Type B pancreatic cell (in vitro differentiated cells): ENCODE measurements around the gene GOLGA6L24. TPM values are rescaled to one million over a fixed set of nuclear protein-coding genes. Genes with fewer than 3 reads are reported as not detected.
"Not testable (repeated sequence)": the region's sequence is repeated elsewhere in the genome, so short reads cannot be mapped to it uniquely, and the experiment has no call there.

Experiments
- DNase-seq: peaks from one replicate; pipeline ENCODE4 v3.0.0; 2021; ENCODE audit warnings: mixed read lengths; ENCODE audit not compliant: unreplicated experiment; ENCODE audit errors: extremely low spot score
- H3K27ac Mint-ChIP-seq: 2 replicates; pipeline ENCODE4 v1.8.0; 2021; ENCODE audit warnings: mild to moderate bottlenecking, mixed read lengths
- H3K27me3 Mint-ChIP-seq: 2 replicates; pipeline ENCODE4 v1.8.0; 2021; ENCODE audit warnings: mixed read lengths
- H3K36me3 Mint-ChIP-seq: 2 replicates; pipeline ENCODE4 v1.8.0; 2021; ENCODE audit warnings: mixed read lengths
- H3K4me1 Mint-ChIP-seq: one replicate; pipeline ENCODE4 v1.8.0; 2021; ENCODE audit warnings: mixed read lengths; ENCODE audit not compliant: unreplicated experiment
- H3K4me3 Mint-ChIP-seq: 2 replicates; pipeline ENCODE4 v1.8.0; 2021; ENCODE audit warnings: mild to moderate bottlenecking, mixed read lengths
- H3K9me3 Mint-ChIP-seq: 2 replicates; pipeline ENCODE4 v1.8.0; 2021; ENCODE audit warnings: mixed read lengths
- long read RNA-seq: library from polyadenylated mRNA; unstranded; transcript quantifications from one replicate; pipeline ENCODE4 v2.0.0, GENCODE V29; 2020
- total RNA-seq: library from RNA; stranded (reverse); gene quantifications from 2 replicates; pipeline ENCODE4 v1.2.1, GENCODE V29; 2021; ENCODE audit warnings: low replicate concordance

GOLGA6L24 gene, protein sequence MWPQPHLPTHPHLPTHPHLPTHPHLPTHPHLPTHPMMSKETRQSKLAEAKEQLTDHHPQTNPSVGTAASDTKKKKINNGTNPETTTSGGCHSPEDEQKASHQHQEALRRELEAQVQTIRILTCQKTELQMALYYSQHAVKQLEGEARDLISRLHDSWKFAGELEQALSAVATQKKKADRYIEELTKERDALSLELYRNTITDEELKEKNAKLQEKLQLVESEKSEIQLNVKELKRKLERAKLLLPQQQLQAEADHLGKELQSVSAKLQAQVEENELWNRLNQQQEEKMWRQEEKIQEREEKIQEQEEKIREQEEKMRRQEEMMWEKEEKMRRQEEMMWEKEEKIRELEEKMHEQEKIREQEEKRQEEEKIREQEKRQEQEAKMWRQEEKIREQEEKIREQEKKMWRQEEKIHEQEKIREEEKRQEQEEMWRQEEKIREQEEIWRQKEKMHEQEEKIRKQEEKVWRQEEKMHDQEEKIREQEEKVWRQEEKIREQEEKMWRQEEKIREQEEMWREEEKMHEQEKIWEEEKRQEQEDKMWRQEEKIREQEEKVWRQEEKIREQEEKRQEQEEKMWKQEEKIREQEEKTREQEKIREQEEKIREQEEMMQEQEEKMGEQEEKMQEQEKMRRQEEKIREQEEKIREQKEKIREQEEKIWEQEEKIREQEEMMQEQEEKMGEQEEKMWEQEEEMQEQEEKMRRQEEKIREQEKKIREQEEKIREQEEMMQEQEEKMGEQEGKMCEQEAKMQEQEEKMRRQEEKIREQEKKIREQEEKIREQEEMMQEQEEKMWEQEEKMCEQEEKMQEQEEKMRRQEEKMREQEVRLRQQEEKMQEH
- not detected in 2 replicates for total RNA-seq
- long read RNA-seq, result 0 reads

GRCh38 chr15:28357984-28358383, at the start of gene GOLGA6L24:
TSS of gene GOLGA6L24 (minus strand) at chr15:28358084. CDS start at chr15:28358023, 61 bp downstream.
- H3K4me3 Mint-ChIP-seq, H3K36me3 Mint-ChIP-seq, H3K27me3 Mint-ChIP-seq, DNase-seq, H3K9me3 Mint-ChIP-seq, H3K27ac Mint-ChIP-seq, H3K4me1 Mint-ChIP-seq: not testable (repeated sequence)

GRCh38 chr15:28402774-28403435, 45.0 kb upstream of the GOLGA6L24 start:
- DNase-seq, H3K4me3 Mint-ChIP-seq, H3K4me1 Mint-ChIP-seq, H3K27ac Mint-ChIP-seq, H3K9me3 Mint-ChIP-seq, H3K27me3 Mint-ChIP-seq, H3K36me3 Mint-ChIP-seq: not testable (repeated sequence)

GRCh38 chr15:28396022-28396421, 38.1 kb upstream of the GOLGA6L24 start:
- not testable (repeated sequence) for H3K27me3 Mint-ChIP-seq, H3K27ac Mint-ChIP-seq, H3K36me3 Mint-ChIP-seq, DNase-seq, H3K9me3 Mint-ChIP-seq, H3K4me3 Mint-ChIP-seq, H3K4me1 Mint-ChIP-seq

GRCh38 chr15:28380053-28380452, 22.2 kb upstream of the GOLGA6L24 start:
- H3K4me3 Mint-ChIP-seq, H3K36me3 Mint-ChIP-seq, H3K27ac Mint-ChIP-seq, H3K4me1 Mint-ChIP-seq, DNase-seq, H3K27me3 Mint-ChIP-seq, H3K9me3 Mint-ChIP-seq: not testable (repeated sequence)

DNA sequence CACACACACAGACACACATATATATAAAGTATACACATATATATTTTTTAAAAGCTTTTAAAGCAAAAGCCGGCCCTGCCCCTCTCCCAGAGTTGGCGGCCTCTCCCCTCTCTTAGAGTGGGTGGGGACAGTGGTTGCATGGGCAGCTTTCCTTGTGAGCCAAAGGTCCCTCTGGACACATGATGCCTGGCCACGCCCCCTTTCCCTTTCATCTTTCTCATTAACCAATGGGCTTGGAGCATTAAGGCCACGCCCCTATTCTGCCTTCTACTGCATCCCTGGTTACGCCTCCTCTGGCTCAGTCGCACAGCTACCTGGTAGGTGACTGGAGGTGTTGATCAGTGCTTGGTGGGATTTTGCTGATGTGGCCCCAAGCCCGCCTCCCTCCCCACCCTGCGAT, 20.5 kb upstream of the GOLGA6L24 start, which contains the start of gene GOLGA8F:
TSS of gene GOLGA8F (plus strand) at position 301 of the 400 bp plus-strand sequence. CDS start at position 399, 98 bp downstream.
- H3K36me3 Mint-ChIP-seq, H3K27ac Mint-ChIP-seq, H3K27me3 Mint-ChIP-seq, H3K9me3 Mint-ChIP-seq, H3K4me3 Mint-ChIP-seq, H3K4me1 Mint-ChIP-seq, DNase-seq: not testable (repeated sequence)

GRCh38 chr15:28365502-28365901, 7.6 kb upstream of the GOLGA6L24 start:
- H3K9me3 Mint-ChIP-seq, H3K27ac Mint-ChIP-seq, DNase-seq, H3K4me3 Mint-ChIP-seq, H3K27me3 Mint-ChIP-seq, H3K4me1 Mint-ChIP-seq, H3K36me3 Mint-ChIP-seq: not testable (repeated sequence)

DNA sequence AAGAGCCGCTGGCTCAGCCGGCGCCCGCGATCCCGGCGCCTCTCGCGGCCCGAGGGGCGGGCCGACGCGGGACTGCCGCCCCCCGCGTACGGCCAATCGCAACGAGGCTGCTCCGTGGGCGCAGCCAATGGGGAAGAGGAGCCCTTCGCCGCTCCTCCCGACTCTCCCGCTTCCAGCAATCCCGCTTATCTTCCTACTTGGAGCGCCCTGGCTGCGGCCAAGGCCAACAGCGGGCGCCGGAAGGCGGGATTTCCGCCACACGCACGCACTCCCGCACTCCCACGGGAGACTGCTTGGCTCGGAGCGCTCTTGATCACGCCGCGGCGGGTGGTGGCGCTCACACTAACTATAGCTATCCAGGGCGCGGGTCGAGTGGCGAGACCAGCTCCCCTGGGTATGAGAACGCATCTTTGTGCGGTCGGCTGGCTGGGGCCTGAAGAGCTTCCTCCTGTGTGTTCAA, 35.7 kb downstream of the GOLGA6L24 start, which contains the start of gene HERC2:
TSS of gene HERC2 (minus strand) at position 51 of the 460 bp plus-strand sequence. CDS start 746 bp downstream, outside the sequence.
- peak within 1 kb of the TSS; percentile 99 for H3K4me3 Mint-ChIP-seq
- H3K36me3 Mint-ChIP-seq, H3K27me3 Mint-ChIP-seq, H3K9me3 Mint-ChIP-seq, H3K4me1 Mint-ChIP-seq, DNase-seq: not testable (repeated sequence)
- H3K27ac Mint-ChIP-seq, result peak within 1 kb of the TSS; percentile 93

- not testable (repeated sequence) for H3K4me1 Mint-ChIP-seq, H3K9me3 Mint-ChIP-seq, DNase-seq, H3K27me3 Mint-ChIP-seq, H3K36me3 Mint-ChIP-seq
- H3K4me3 Mint-ChIP-seq, result peak overlapping the region; percentile 99
- peak overlapping the region; percentile 93 for H3K27ac Mint-ChIP-seq
These were observed 36.4 kb downstream of the GOLGA6L24 start for GRCh38 chr15:28321358-28322078.

GRCh38 chr15:28319725-28320124, 38.2 kb downstream of the GOLGA6L24 start:
- H3K27me3 Mint-ChIP-seq, H3K4me1 Mint-ChIP-seq, H3K4me3 Mint-ChIP-seq, H3K9me3 Mint-ChIP-seq, DNase-seq, H3K27ac Mint-ChIP-seq: not testable (repeated sequence)
- H3K36me3 Mint-ChIP-seq, result peaks cover 10% of the 10 kb centered on the region

GRCh38 chr15:28318828-28319227, 39.1 kb downstream of the GOLGA6L24 start:
- H3K4me3 Mint-ChIP-seq, H3K4me1 Mint-ChIP-seq, DNase-seq, H3K27me3 Mint-ChIP-seq, H3K27ac Mint-ChIP-seq, H3K9me3 Mint-ChIP-seq: not testable (repeated sequence)
- H3K36me3 Mint-ChIP-seq, result peaks cover 16% of the 10 kb centered on the region

DNA sequence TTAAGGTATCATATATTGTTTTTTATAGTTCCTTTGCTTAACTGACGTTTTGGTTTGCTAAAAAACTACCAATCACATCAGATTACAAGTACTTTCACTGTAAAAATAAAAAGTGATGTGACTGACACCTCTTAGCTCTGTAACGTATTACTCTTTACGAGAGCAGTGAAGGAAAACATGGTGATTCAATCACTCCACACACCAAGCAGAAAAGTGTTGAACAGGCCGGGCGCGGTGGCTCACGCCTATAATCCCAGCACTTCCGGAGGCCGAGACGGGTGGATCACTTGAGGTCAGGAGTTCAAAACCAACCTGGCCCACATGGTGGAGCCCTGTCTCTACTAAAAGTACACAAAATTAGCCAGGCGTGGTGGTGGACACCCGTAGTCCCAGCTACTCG, 39.8 kb downstream of the GOLGA6L24 start:
- H3K4me3 Mint-ChIP-seq, DNase-seq, H3K4me1 Mint-ChIP-seq, H3K27me3 Mint-ChIP-seq, H3K9me3 Mint-ChIP-seq, H3K27ac Mint-ChIP-seq: not testable (repeated sequence)
- H3K36me3 Mint-ChIP-seq, result peaks cover 16% of the 10 kb centered on the region

DNA sequence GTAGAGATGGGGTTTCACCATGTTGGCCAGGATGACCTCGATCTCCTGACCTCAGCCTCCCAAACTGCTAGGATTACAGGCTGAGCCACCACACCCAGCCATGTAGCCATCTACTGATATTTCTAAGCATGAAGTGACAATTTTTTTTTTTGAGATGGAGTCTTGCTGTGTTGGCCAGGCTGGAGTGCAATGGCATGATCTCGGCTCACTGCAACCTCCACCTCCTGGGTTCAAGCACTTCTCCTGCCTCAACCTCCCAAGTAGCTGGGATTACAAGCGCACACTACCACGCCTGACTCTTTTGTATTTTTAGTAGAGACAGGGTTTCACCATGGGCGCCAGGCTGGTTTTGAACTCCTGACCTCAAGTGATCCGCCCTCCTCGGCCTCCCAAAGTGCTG, 40.9 kb downstream of the GOLGA6L24 start:
- not testable (repeated sequence) for H3K4me3 Mint-ChIP-seq, H3K27ac Mint-ChIP-seq, DNase-seq, H3K4me1 Mint-ChIP-seq, H3K9me3 Mint-ChIP-seq, H3K27me3 Mint-ChIP-seq
- peaks cover 16% of the 10 kb centered on the region for H3K36me3 Mint-ChIP-seq

GRCh38 chr15:28310454-28310853, 47.4 kb downstream of the GOLGA6L24 start:
- not testable (repeated sequence) for H3K4me1 Mint-ChIP-seq, H3K27me3 Mint-ChIP-seq, H3K27ac Mint-ChIP-seq, H3K4me3 Mint-ChIP-seq, DNase-seq, H3K9me3 Mint-ChIP-seq
- H3K36me3 Mint-ChIP-seq, result peaks cover 32% of the 10 kb centered on the region
